ENCODE measurements around the gene AMOTL1.
"Not testable (repeated sequence)": the region's sequence is repeated elsewhere in the genome, so short reads cannot be mapped to it uniquely, and the experiment has no call there.

AMOTL1 gene

DNA sequence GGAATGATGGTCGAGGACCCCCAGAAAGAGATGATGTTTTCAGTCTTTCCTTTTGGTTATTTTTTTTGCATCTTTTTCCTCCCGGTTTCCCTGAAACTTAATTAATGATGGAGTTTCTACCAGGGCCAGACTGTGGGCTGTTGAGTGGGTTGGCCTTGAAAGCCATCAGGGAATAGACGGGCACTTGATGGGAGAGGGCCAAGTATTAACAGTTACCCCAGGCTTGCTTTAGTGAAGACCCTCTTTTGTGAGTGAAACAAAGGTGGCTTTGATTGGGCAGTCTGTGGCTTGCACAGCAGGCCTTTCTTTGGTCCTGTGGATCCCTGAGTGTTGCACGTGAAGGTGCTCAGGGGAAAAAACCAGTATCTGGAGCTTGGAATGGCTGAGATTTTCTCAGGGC is 56.9 kb downstream of the AMOTL1 start:
- no peak for DNase-seq (ENCODE audit: low spot score)

DNA sequence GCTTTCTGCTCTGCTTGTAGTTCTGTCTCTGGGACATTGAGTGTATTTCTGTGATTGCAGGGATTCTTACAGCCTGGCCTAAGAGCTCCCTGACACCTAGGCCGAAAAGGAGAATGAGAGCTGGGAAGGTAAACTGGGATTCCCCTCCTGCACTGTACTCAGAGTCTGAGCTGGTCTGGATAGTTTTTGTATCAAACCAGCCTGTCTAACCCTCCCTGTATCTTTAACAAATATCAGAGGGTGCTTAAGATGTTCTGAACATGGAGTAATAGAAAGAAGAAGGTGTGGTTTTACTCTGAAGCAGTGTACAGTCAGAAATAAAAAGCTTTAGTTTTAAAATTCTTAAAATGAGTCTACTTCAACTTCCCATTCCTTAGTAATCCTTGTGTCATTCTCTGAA is 57.3 kb downstream of the AMOTL1 start:
- no peak for DNase-seq (ENCODE audit: low spot score)

DNA sequence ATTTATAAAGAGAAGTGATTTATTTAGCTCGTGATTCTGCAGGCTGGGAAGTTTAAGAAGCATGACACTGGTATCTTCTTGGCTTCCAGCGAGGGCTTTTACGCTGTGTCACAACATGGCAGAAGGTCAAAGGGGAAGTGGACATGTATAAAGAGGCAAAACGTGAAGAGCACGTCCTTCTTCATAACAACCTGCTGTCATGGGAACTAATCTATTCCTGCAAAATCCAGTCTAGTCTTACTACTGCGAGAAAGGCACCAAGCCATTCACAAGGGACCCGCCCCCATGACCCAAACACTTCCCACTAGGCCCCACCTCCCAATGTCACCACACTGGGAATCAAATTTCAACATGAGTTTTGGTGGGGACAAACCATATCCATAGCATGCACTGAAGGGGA is 58.3 kb downstream of the AMOTL1 start:
- no peak for DNase-seq (ENCODE audit: low spot score)

DNA sequence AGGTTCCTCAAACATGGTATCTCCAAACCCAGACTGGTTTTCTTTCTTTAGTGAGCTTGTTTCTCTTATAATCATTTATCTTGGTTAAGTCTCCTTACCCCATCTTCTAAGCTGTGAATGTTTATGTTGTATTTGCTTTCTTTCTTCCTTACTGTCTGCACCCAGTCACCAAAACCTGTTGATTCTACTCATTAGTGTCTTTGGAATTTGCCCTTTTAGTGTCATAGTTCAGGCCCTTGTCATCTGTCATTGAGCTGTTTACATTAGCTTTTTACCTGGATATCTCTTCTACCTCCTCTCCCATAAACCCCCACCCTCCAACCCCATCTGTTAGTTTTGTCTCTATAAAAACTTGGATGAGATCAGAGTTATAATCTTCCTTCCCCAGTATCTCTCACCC is 59.9 kb downstream of the AMOTL1 start:
- no peak for DNase-seq (ENCODE audit: low spot score)

DNA sequence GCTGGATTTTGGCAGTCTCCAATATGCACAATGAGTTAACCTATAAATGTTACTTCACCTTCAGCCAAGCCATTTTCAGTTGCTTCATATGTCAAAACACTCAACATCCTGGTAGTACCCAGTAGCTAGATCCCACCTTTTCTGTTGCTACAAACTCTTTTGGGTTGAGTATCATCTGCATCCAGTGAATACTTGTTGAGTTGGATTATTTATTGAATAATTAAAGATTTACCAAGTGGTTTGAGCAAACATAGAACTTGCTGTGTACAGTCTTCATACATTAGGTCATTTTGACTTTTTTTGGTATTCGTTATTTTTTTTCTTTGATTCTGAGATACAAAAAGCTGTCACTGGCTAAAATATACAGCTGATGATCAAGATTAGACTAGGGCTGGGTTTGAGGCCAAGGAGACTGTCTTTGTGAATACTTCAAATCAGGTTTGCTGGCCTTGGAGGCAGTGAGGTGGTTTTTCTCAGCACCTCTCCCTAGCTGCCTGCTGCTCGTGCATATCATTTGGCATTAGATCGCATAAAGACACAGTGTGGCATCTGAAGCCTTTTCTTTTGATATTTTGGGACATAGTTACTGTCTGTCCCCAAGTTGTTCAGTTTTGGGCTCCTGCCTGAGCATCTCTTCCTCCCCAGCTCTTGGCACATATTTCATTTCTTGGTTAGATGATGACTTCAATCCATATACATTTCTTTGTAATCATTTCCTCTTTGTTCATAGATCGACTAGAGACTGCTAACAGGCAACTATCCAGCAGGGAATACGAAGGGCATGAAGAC is 62.8 kb downstream of the AMOTL1 start:
- no peak for DNase-seq (ENCODE audit: low spot score)

DNA sequence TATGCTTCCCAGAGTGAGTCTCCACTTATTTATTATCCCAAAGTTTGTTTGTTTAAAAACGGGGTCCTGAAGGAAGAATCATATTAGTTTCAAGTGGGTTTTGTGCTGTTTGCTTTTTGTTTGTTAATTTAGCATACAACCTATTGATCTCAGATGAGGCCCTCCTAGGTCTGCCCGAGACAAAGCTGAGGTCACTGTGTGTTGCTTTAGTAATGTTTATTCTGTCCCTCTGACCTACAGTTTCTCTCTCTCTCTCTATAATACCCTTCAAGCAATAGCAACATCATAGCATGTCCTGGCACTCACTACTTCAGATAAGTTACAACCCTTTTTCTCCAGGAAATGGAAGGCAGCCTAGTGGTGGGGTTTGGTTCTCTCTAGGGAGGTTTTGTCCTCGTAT is 63.4 kb downstream of the AMOTL1 start:
- no peak for DNase-seq (ENCODE audit: low spot score)

DNA sequence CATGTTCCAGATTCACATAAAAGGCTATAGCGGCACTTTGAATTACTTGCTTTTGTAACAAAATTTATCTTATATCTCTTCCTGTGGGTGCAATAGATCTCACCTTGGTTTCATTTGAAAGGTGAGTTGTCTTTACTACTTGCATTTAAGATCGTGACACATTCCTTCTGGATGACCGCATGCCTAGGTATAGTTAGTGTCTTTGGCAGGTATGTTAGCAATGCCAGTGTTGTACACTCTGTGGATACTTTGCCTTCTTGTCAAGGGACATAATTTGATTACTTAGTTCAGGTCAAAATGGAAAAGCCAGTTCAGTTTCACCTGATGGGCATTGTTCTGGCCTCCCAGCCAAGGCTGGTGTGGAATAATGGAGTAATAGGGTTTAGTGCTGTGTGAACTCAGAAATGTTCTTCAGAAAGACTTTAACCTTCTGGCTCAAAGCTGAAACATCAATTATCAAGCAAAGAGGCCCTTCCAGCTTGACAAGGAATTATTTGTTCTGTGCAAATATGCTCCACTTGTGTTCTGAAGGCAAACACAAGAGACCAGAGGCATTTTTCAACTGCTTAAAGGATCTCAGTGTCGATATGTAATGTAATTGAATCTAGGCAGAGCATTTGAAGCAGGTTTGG is 64.6 kb downstream of the AMOTL1 start:
- no peak for DNase-seq (ENCODE audit: low spot score)

DNA sequence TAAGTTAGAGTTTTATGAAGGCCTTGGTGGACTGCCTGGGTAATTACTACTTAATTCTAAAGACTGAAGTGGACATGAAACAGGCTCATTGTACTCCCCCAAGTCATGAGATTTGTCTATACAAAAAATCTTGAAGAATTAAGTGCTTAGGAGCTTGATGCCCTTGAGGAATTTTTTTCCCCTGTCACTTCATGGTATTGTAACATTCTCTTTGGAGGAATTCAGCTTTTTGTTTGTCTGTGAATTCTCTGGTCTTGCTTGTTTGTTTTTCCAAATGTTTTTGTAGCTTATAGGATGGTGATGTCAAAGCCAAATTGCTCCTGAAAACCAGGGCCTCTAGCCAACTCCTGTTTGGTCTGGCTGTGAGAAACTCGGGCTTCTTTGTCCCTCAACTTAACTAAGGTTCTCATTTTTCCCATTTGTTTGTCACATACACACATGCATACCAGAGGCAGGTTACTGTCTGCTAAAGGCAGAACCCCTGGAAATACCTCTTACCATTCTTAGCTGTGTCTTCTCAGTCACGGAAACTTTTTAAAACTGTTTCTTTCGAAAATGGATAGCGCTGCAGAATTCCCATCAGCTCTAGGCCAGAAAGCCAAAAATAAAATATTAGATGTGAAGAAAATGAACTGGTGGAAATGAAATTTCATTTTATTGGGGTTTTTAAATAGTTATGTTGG is 66.9 kb downstream of the AMOTL1 start:
- DNase-seq (ENCODE audit: low spot score): no peak

DNA sequence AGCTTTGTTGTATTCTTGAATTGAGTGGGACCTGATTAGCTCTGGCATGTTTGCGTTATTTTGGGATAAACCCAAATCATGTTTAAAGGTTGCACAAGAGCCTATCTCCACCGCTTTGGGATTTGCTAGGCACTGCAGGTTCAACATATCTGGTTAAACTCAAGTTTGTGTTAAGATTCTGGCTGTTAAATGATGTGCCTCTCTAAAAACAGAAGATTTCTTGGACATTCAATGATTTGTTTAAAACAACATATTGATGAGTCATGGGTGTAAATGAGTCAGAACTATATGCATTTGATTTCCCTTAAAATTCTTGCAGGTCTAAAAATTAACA is 67.4 kb downstream of the AMOTL1 start:
- no peak for DNase-seq (ENCODE audit: low spot score)

DNA sequence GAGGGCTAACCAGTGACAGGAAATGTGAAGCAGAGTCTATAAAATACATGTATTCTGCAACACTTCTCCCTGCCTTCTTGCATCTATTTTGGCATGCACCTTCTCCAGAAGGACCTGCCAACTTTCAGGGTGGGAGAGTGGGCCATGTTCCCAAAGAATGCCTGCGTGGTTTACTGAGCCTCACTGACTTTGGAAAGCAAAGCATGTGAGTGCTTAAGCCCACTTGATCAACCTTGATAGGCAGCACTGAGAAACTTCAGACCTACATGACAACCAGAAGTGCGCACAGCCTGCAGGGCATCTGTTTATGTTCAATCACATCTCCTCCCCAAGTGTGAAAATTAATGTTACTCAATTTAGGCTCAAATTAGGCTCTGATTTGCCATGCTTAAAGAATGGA is 69.2 kb downstream of the AMOTL1 start:
- DNase-seq (ENCODE audit: low spot score): no peak

DNA sequence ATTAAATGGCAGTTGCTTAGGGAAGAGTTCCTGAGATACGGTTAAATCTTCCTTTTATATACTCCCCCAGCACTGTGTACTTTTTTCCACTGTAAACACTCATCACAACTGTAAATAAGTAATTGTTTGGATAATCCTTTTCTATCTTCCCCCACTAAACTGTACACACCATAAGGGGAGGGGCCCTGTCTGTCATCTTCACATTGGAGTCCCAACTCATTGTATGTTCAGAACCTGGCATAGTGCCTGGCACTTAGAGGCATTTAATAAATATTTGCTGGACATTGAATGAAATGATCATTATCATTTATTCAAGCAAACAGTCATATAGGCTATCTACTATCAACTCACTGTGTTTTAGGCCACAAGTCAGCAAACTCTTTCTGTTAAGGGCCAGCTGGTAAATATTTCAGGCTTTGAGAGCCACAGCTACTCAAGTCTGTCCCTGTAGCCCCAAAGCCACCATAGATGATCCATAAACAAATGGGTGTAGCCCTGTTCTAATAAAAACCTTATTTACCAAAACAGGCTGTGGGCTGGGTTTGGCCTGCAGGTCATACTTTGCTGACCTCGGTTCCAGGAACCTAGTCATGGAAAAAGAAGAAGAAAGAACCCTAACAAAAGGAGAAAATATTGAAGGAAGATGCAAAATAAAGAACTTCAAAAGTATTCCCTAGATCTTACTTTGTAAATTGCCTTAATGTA is 70.0 kb downstream of the AMOTL1 start:
- DNase-seq (ENCODE audit: low spot score): no peak

DNA sequence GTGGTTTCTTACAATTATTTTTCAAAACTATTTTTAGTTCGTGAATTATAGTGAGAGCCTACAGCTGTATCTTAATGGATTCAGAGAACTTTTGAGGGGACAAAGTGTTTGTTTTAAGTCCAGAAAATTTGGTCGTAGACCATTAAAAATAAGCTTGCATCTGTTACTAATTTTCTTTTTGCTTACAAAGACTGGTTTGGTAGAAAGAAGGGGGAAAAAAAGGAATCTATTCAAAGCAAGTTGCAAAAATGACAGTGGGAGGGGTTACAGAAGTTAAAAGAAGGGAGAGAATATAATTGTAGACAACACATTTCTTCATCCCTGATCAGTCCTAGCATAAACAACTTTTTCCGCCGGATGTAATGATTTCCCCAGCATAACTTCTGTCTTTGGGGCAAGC is 72.1 kb downstream of the AMOTL1 start:
- no peak for DNase-seq (ENCODE audit: low spot score)

DNA sequence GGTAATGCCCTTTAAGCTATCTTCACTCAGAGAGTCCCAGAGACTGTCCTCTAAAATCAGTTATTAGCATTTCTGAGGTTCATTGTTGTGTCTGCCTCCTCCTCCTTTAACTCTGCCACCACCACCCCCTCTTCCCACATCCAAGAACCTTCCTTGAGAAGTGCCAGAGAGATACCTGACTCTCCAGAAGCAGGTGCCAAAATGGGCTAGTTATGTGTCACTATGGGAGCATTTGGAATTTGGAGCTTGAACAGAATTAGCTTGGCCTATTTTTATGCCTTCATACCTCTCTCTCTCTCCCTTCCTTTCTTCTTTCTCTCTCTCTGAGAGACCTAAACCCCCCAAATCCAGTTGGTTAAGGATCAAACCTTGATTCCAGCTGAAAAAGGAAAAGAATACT is 75.9 kb downstream of the AMOTL1 start:
- DNase-seq (ENCODE audit: low spot score): no peak

DNA sequence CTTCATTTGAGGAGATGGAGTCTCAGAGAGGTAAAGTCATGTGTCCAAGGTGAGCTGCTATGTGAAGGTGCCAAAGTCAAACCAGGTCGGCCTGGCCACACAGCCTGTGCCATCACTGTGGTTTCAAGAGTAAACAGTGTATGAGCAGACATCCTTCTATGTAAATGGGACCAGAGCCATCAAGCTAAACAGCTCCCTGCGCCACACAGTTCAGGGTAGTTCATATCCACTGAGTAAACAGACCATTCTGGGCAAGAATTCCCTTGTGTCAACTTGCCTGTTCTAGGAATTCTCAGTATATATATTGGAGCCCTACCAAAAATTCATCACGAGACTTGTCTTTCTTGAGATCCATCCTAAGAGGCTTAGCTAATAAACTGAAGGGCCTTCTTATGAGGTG is 77.5 kb downstream of the AMOTL1 start:
- DNase-seq (ENCODE audit: low spot score): no peak

DNA sequence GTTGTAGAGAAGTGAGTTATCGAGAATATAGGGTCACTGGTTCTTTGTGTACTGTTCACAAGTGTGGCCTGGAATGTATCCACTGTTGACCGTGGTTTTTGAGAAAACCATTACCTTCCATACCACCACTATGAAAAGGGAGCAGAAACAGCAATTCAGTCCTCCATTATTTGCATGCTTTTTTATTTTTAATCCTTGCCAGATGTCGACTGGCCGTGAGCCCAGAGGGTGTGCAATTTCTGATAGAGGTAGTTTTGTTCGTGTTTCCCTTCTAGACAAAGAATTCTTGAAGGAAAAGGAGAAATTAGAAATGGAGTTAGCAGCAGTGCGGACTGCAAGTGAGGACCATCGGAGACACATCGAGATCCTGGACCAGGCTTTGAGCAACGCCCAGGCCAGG is 81.7 kb downstream of the AMOTL1 start:
- no peak for DNase-seq (ENCODE audit: low spot score)

DNA sequence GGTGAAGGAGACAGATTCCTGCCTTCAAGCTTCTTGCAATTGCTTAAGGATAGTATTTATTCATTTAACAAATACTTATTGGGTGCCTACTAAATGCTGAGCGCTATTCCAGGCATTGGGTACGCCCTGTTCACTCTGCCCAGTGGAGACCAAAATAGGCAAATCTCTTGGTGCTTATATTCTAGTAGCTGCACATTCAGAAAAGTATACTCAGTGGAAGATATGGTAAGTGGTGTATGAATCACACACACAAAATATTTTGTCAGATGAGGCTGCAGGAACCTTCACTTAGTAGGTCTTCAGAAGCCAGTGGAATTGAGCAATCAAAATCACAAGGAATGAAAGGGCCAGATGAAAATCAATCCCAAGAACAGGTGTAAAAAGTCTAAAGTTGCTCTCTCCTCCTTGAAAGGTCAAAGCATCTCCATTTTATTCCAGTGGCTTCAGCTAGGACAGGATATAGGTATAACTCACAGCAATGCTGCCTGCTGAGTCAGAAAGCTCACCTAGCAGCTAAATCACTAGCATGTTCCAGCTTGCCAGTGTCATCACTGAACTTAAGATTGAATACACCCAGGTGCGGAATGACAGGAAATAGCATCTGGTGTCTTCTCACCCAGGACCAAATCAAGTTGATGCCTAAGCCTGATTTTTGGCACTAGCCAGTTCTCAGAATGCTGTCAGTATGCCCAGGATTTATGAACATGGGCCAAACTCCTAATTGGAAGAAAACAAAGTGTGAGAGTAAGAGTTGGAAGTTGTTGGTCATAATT is 83.9 kb downstream of the AMOTL1 start:
- DNase-seq (ENCODE audit: low spot score): no peak

DNA sequence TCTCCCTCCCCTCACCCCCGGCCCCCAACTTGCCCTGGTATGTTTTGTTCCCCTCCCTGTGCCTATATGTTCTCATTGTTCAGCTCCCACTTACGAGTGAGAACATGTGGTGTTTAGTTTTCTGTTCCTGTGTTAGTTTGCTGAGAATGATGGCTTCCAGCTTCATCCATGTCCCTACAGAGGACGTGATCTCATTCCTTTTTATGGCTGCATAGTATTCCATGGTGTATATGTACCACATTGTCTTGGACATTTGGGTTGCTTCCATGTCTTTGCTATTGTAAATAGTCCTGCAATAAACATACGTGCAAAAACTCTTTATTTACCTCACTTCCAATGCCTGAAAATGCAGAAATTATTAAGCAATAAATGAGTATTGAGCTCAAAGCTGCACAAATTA is 85.1 kb downstream of the AMOTL1 start:
- DNase-seq (ENCODE audit: low spot score): not testable (repeated sequence)

DNA sequence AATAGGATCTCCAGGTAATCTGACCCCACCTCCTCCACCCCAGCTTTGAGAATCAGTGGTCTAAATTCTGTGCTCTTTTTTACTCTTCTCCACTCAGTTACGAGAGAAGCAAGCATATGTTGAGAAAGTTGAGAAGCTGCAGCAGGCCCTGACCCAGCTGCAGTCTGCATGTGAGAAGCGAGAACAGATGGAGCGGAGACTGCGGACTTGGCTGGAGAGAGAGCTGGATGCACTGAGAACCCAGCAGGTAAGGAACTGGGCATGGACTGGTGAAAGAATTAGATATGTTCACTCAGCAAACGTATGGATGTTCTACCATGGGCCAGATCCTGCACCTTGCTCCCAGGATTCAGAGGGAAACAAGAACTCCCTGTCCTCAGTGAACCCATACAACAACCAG is 85.7 kb downstream of the AMOTL1 start:
- DNase-seq (ENCODE audit: low spot score): no peak

DNA sequence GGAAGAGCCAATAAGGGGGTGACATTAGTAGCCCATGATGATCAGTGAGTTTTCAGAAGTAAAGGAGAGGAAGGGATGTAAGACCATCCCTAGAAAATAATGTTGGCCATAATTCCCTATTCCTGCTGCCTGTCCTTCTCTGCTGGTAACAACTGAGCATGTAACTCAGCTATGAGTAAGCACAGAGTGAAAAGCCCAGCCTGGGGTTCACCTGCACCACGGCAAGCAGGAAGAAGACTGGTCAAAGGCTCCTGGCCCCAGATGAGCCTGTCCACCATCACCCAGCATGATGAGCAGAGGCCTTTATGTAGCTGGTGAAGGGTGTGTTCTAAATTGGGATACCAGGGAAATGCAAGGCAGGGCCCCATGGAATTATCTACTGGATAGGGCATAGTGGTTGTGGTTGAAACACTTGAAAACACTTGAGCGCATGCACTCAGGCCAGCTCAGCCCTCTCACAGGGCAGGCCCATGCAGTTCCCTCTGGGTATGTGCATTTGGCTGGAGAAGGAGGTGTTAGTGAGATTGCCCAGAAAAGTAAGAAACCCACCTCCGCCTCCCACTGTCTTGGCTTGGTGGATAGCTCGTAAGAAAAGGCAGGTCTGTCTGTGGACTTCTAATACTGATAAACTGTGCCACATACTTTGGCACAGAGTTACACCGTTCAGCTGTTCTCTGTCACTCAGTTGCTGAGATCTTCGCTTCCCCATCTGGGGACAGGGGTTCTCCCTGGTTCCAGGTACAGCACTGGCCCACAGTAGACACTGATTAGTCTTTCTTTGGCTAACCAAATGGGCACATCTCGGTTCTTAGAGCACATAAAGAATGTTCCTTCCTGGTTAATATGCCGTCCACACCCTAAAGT is 86.8 kb downstream of the AMOTL1 start:
- DNase-seq (ENCODE audit: low spot score): no peak

DNA sequence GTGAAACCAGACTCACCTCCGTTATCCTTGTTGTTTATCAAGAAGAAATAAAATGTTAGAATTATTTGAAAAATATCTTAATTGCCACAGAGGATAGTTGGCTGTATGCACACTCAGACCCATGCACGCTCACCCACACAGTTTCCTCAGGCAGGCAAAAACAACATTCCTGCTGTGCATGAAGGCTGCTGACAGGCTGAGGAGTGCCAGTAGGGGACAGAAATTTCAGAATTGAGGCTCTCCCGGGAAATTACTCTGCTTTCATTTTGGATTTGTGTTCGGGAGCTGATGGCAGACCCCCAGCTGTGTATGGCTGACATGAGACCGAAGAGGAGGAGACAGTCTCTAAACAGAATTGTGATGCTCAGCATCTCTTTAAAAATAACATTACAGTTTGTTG is 87.5 kb downstream of the AMOTL1 start:
- no peak for DNase-seq (ENCODE audit: low spot score)

DNA sequence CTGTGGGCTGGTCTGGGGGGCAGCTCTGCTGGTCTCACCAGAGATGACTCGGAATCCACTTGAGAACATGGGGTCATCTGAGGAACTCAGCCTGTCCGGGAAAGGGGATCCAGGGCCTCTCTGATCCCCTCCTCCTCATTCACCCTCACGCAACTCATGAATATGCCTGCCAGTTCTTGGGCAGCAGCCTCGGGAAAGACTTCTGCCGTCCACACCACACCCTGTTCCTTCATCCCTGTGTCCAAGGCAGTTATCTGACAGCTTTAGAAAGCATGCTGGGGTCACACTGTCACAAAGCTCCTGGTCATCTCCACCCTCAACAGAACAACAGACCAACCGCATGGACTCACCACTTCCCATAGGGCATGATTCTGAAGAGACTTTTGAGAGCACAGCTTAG is 88.3 kb downstream of the AMOTL1 start:
- DNase-seq (ENCODE audit: low spot score): no peak

All from HuH-7.5 (cell line).